ENCODE measurements around the gene CDPF1.

GRCh38 chr22:46267431-46268279 lies 17.6 kb upstream of the CDPF1 start, which contains the start of gene TTC38:
- TF ChIP-seq REST (IDR thresholded peaks at IDR 0.05; ENCODE audit: unreplicated experiment): no peak
- no peak for TF ChIP-seq JUNB (IDR thresholded peaks at IDR 0.05; ENCODE audit: unreplicated experiment)
- TF ChIP-seq, protein P1, sequence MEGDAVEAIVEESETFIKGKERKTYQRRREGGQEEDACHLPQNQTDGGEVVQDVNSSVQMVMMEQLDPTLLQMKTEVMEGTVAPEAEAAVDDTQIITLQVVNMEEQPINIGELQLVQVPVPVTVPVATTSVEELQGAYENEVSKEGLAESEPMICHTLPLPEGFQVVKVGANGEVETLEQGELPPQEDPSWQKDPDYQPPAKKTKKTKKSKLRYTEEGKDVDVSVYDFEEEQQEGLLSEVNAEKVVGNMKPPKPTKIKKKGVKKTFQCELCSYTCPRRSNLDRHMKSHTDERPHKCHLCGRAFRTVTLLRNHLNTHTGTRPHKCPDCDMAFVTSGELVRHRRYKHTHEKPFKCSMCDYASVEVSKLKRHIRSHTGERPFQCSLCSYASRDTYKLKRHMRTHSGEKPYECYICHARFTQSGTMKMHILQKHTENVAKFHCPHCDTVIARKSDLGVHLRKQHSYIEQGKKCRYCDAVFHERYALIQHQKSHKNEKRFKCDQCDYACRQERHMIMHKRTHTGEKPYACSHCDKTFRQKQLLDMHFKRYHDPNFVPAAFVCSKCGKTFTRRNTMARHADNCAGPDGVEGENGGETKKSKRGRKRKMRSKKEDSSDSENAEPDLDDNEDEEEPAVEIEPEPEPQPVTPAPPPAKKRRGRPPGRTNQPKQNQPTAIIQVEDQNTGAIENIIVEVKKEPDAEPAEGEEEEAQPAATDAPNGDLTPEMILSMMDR (conservative IDR thresholded peaks at IDR 0.05; ENCODE audit: low read depth in 2 of 2): no peak
- peak; percentile 85 for TF ChIP-seq POLR2AphosphoS5 (IDR thresholded peaks at IDR 0.05; ENCODE audit: low read depth)
- no peak for TF ChIP-seq EZH2 (IDR thresholded peaks at IDR 0.05; ENCODE audit: low read depth, unreplicated experiment)
- no peak for TF ChIP-seq NANOG (IDR thresholded peaks at IDR 0.05; ENCODE audit: borderline replicate concordance)
- TF ChIP-seq ZNF114 (CRISPR knock-in tag; IDR thresholded peaks at IDR 0.05): no peak
- TF ChIP-seq CREB1 (CRISPR knock-in tag; IDR thresholded peaks at IDR 0.05; ENCODE audit: low read depth): no peak

Measured in GM23338 (cell line).